Esophagus muscularis mucosa (tissue), 4 donors: ENCODE measurements around the gene ECHDC1.

ENCODE experiments used
- CTCF ChIP-seq, 3 experiments: fragments of 200-600 bp in 2 of 3; fragments of 450-650 bp in 1 of 3; sonication (generic) in 2 of 3; IDR thresholded peaks; one replicate each; pipeline ENCODE4 v1.5.1; 2017 to 2019; ENCODE audit warnings: antibody characterized with exemption in 3 of 3, mild to moderate bottlenecking in 2 of 3, moderate library complexity in 1 of 3
- EP300 ChIP-seq: sonication (generic); formaldehyde crosslinking; IDR thresholded peaks from one replicate; pipeline ENCODE4 v1.6.1; 2017; ENCODE audit warnings: antibody characterized with exemption
- POLR2A ChIP-seq: fragments of 450-650 bp; IDR thresholded peaks from one replicate; pipeline ENCODE4 v1.6.1; 2017; ENCODE audit warnings: antibody characterized with exemption, moderate library complexity, mild to moderate bottlenecking, low read depth
- POLR2AphosphoS5 ChIP-seq, 2 donors: sonication (generic); formaldehyde crosslinking; IDR thresholded peaks; one replicate each; pipeline ENCODE4 v1.6.1; 2017; ENCODE audit warnings: antibody characterized with exemption in 2 of 2

DNA sequence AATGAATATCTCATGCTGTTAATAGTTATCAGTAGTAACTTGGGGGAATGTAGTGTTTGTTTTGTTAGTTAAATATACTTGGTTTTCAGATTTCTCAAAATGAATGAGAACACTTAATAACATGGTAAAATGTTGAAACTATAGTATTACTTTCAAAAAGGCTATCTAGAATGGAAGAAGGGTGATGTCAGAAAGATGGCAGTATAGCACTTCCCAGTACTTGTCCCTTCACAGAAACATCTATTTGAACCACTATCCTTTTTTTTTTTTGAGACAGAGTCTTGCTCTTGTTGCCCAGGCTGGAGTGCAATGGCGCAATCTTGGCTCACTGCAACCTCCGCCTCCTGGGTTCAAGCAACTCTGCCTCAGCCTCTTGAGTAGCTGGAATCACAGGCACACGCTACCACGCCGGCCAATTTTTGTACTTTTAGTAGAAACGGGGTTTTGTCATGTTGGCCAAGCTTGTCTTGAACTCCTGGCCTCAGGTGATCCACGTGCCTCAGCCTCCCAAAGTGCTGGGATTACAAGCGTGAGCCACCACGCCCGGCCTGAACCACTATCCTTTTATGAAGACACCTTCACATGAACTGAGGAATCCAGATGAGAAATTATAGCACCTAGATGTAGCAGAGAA lies 4.7 kb upstream of the ECHDC1 start:
- TF ChIP-seq POLR2AphosphoS5 (IDR thresholded peaks at IDR 0.05): no peak
- no peak for TF ChIP-seq POLR2A
- no peak for TF ChIP-seq EP300
- TF ChIP-seq CTCF (IDR thresholded peaks at IDR 0.05): no peak
